Measurements from ENCODE around the gene GEMIN5. TPM values are rescaled to one million over a fixed set of nuclear protein-coding genes. Genes with fewer than 3 reads are reported as not detected.
A peak's percentile ranks its signal among the peaks of the same experiment; 100 is the strongest.

Gene GEMIN5
- total RNA-seq, 2 experiments from 2014 or later = 11.3 to 13.0 TPM

GRCh38 chr5:154865466-154866184, 72.4 kb downstream of the GEMIN5 start:
- no peak for DNase-seq
- Mint-ChIP-seq H3K4me1 (peaks cover 44% of the 10 kb centered on the region), H3K27ac (no peak overlapping the region), H3K9me3 (no peaks in the 10 kb centered on the region), H3K4me3 (no peak overlapping the region), H3K27me3 (no peaks in the 10 kb centered on the region), H3K36me3 (ENCODE audit: low read depth) (peaks cover 68% of the 10 kb centered on the region)
- POLR2A ChIA-PET = no interaction called here
- CTCF ChIA-PET = no interaction called here

GRCh38 chr5:154863291-154864080, 74.5 kb downstream of the GEMIN5 start:
- DNase-seq = no peak
- ChIA-PET POLR2A (interaction anchor here (1.1 kb wide), 1 partner anchor 16 kb away, joined by 3 read pairs; no protein-coding TSS in a partner anchor), CTCF (interaction anchor here (0.5 kb wide), 1 partner anchor 212 kb away, joined by 4 read pairs; no protein-coding TSS in a partner anchor)
- Mint-ChIP-seq H3K4me1 (peaks cover 52% of the 10 kb centered on the region), H3K27me3 (no peaks in the 10 kb centered on the region), H3K9me3 (no peaks in the 10 kb centered on the region), H3K4me3 (no peak overlapping the region), H3K27ac (no peak overlapping the region), H3K36me3 (ENCODE audit: low read depth) (peaks cover 74% of the 10 kb centered on the region)

GRCh38 chr5:154862766-154863165, 75.2 kb downstream of the GEMIN5 start:
- H3K27me3 Mint-ChIP-seq = no peaks in the 10 kb centered on the region
- H3K9me3 Mint-ChIP-seq = no peaks in the 10 kb centered on the region
- H3K4me3 Mint-ChIP-seq = peak overlapping the region; percentile 11
- ChIA-PET CTCF (no interaction called here), POLR2A (interaction anchor here (0.6 to 1.1 kb wide), 2 partner anchors 9 to 17 kb away, joined by 3 read pairs; no protein-coding TSS in a partner anchor)
- H3K4me1 Mint-ChIP-seq = peaks cover 52% of the 10 kb centered on the region
- H3K36me3 Mint-ChIP-seq (ENCODE audit: low read depth) = peaks cover 75% of the 10 kb centered on the region
- no peak for DNase-seq
- H3K27ac Mint-ChIP-seq = peak overlapping the region; percentile 47

GRCh38 chr5:154861946-154862345, 76.1 kb downstream of the GEMIN5 start:
- Mint-ChIP-seq H3K4me3 (peak overlapping the region; percentile 27), H3K36me3 (ENCODE audit: low read depth) (peaks cover 71% of the 10 kb centered on the region), H3K4me1 (peaks cover 53% of the 10 kb centered on the region), H3K9me3 (no peaks in the 10 kb centered on the region), H3K27ac (no peak overlapping the region), H3K27me3 (no peaks in the 10 kb centered on the region)
- POLR2A ChIA-PET = interaction anchor here (0.6 kb wide), 1 partner anchor 9 kb away, joined by 3 read pairs; no protein-coding TSS in a partner anchor
- DNase-seq = no peak
- CTCF ChIA-PET = no interaction called here

GRCh38 chr5:154860765-154861164, 77.2 kb downstream of the GEMIN5 start:
- POLR2A ChIA-PET = interaction anchor here (0.9 to 2.0 kb wide), 5 partner anchors 8 to 107 kb away, joined by 3 to 9 read pairs (median 5); no protein-coding TSS in a partner anchor
- Mint-ChIP-seq H3K9me3 (no peaks in the 10 kb centered on the region), H3K27me3 (no peaks in the 10 kb centered on the region), H3K4me3 (peak overlapping the region; percentile 89), H3K36me3 (ENCODE audit: low read depth) (peaks cover 63% of the 10 kb centered on the region), H3K4me1 (peaks cover 52% of the 10 kb centered on the region), H3K27ac (peak overlapping the region; percentile 100)
- no peak for DNase-seq
- CTCF ChIA-PET = no interaction called here

GRCh38 chr5:154860123-154860522, 77.9 kb downstream of the GEMIN5 start:
- H3K36me3 Mint-ChIP-seq (ENCODE audit: low read depth) = peaks cover 57% of the 10 kb centered on the region
- peak; percentile 32 for DNase-seq
- H3K4me1 Mint-ChIP-seq = peaks cover 47% of the 10 kb centered on the region
- no peaks in the 10 kb centered on the region for H3K9me3 Mint-ChIP-seq
- H3K4me3 Mint-ChIP-seq = peak overlapping the region; percentile 89
- H3K27ac Mint-ChIP-seq = peak overlapping the region; percentile 100
- no peaks in the 10 kb centered on the region for H3K27me3 Mint-ChIP-seq
- CTCF ChIA-PET = interaction anchor here (0.7 kb wide), 1 partner anchor 208 kb away, joined by 3 read pairs; no protein-coding TSS in a partner anchor
- POLR2A ChIA-PET = interaction anchor here (0.9 to 2.0 kb wide), 7 partner anchors 9 to 106 kb away, joined by 3 to 10 read pairs (median 5); no protein-coding TSS in a partner anchor

GRCh38 chr5:154858972-154859871, 78.8 kb downstream of the GEMIN5 start:
- H3K27ac Mint-ChIP-seq = peak overlapping the region; percentile 100
- DNase-seq = peak; percentile 26
- peak overlapping the region; percentile 89 for H3K4me3 Mint-ChIP-seq
- peaks cover 50% of the 10 kb centered on the region for H3K36me3 Mint-ChIP-seq (ENCODE audit: low read depth)
- POLR2A ChIA-PET = interaction anchor here (0.6 to 2.9 kb wide), 18 partner anchors 8 to 669 kb away, joined by 3 to 28 read pairs (median 5); partner anchors contain the start of genes GALNT10, GEMIN5 and SAP30L
- CTCF ChIA-PET = no interaction called here
- H3K27me3 Mint-ChIP-seq = no peaks in the 10 kb centered on the region
- H3K9me3 Mint-ChIP-seq = no peaks in the 10 kb centered on the region
- H3K4me1 Mint-ChIP-seq = peaks cover 45% of the 10 kb centered on the region

GRCh38 chr5:154858297-154858971, 79.6 kb downstream of the GEMIN5 start, which contains the start of gene CNOT8:
Gene CNOT8, plus strand, starts transcription at chr5:154858627. Its CDS starts 4,652 bp downstream, at chr5:154863279.
- peaks cover 42% of the 10 kb centered on the region for H3K4me1 Mint-ChIP-seq
- CTCF ChIA-PET = no interaction called here

GRCh38 chr5:154857530-154858296, 80.3 kb downstream of the GEMIN5 start:
- DNase-seq = peak; percentile 86
- peak overlapping the region; percentile 100 for H3K27ac Mint-ChIP-seq
- H3K4me1 Mint-ChIP-seq = peaks cover 36% of the 10 kb centered on the region
- no peaks in the 10 kb centered on the region for H3K27me3 Mint-ChIP-seq
- no peaks in the 10 kb centered on the region for H3K9me3 Mint-ChIP-seq
- ChIA-PET CTCF (interaction anchor here (0.6 to 1.2 kb wide), 5 partner anchors 9 to 207 kb away, joined by 3 read pairs; no protein-coding TSS in a partner anchor), POLR2A (interaction anchor here (1.0 to 2.9 kb wide), 11 partner anchors 10 to 667 kb away, joined by 3 to 28 read pairs (median 5); partner anchors contain the start of genes GALNT10, GEMIN5 and SAP30L)
- peaks cover 37% of the 10 kb centered on the region for H3K36me3 Mint-ChIP-seq (ENCODE audit: low read depth)
- H3K4me3 Mint-ChIP-seq = peak overlapping the region; percentile 89

More at GRCh38 chr5:154858297-154858971, 79.6 kb downstream of the GEMIN5 start, which contains the start of gene CNOT8:
- Mint-ChIP-seq H3K27ac (peak within 1 kb of the TSS; percentile 100), H3K9me3 (no peaks in the 10 kb centered on the region), H3K4me3 (peak within 1 kb of the TSS; percentile 89), H3K27me3 (no peaks in the 10 kb centered on the region), H3K36me3 (ENCODE audit: low read depth) (peaks cover 44% of the 10 kb centered on the region)
- POLR2A ChIA-PET = interaction anchor here (0.6 to 2.9 kb wide), 13 partner anchors 9 to 668 kb away, joined by 3 to 28 read pairs (median 4); partner anchors contain the start of genes GALNT10, GEMIN5 and SAP30L
- peak; percentile 98 for DNase-seq

GRCh38 chr5:154851351-154851750, 86.7 kb downstream of the GEMIN5 start:
- POLR2A ChIA-PET = no interaction called here
- DNase-seq = no peak
- Mint-ChIP-seq H3K9me3 (no peaks in the 10 kb centered on the region), H3K27ac (no peak overlapping the region), H3K4me3 (no peak overlapping the region), H3K36me3 (ENCODE audit: low read depth) (no peaks in the 10 kb centered on the region), H3K4me1 (no peaks in the 10 kb centered on the region), H3K27me3 (no peaks in the 10 kb centered on the region)
- CTCF ChIA-PET = no interaction called here

Measured in activated CD4-positive, alpha-beta memory T cell treated with anti-CD3 and anti-CD28 coated beads, Interleukin-2, amount 10 ng/mL, durations not matched to agents 7 days and 5 days (primary cell).